GM19240 (cell line): ENCODE results near the gene PHGDH.

Source experiments
- DNase-seq: peaks from one replicate; pipeline ENCODE4 v3.0.0; 2011; ENCODE audit warnings: low spot score; ENCODE audit not compliant: insufficient read length

The PHGDH gene

DNA sequence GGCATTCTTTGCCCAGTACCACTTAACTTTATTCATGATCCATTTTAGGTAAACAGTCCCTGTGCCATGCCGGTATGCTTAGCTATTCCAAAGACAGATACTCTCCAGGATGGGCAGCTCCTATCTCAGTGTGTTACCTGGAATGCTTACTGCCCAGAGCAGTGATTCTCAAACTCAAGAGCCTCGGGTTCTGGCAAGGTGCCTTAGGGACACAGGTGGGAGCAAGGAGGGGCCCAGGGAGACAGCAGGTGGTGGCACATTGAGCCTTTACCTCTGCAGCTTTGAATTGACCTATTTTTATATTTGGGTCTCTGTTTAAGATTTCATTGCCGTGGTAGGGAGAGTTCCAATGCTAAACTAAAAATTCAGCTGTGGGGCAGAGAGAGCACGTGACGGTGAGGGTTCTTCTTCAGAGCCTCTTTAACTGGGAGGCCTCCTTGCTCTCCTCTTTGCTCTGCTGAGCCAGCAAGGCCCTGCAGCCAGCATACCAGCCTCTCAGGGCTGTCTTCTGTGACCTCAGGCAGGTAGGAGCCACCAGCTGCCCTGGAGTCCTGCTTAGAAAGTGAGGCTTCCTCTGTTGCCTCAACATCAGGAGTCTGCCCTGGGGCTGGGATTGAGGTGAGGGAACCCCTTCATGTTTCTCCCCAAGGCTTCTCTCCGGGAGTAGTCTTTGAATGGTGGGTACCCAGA, 20.2 kb downstream of the PHGDH start:
- no peak for DNase-seq

DNA sequence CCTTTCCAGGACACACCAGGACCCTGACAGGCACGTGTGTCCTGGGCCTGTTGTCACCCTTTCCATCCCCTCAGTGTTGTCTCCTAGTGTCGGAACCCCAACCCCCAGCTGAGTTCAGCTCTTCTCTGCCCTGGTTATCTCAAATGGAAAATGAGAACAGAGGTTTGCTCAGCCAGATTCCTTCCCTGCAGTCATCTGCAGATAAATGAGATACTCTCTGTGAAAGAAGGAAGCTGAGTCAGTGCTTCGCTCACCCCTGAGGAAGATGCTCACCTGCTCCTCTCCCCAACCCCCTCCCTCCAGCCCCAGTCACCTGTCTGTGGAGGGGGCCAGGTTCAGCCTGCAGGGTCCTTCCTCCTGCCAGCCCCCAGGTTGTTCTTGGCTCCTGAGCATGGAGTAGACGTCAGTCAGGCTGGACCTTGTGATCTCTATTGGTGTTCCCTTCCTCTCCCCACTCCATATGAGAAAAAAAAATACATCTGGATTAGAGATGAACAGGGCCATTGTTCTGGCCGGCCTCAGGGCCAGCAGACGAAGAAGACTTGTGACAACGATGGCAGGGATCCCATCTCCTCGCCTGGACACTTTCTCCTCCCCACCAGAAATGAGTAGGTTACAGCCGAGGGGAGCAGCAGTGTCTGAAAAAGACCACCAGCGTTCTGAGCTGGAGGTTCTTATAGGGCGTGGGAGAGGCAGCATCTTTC, 20.9 kb downstream of the PHGDH start:
- DNase-seq: no peak

DNA sequence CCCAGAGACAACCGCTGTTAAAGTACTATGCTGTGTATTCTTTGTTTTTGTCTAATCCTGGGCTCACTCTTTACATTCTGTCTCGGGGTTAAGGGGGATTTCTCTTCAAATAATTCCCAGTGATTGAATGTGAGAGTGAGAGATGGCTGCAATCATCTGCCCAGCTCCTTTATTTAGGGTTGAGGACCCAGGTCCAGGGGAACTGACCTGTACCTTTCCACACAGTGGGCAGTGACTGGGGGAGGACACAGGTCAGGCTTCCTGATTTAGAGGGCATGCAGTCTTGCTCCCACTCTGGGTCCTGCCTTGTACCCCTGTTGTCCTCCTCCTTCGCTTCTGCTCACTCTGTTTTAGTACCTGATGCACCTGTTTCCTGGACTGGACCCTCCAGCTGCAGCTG, 22.0 kb downstream of the PHGDH start:
- DNase-seq: no peak

DNA sequence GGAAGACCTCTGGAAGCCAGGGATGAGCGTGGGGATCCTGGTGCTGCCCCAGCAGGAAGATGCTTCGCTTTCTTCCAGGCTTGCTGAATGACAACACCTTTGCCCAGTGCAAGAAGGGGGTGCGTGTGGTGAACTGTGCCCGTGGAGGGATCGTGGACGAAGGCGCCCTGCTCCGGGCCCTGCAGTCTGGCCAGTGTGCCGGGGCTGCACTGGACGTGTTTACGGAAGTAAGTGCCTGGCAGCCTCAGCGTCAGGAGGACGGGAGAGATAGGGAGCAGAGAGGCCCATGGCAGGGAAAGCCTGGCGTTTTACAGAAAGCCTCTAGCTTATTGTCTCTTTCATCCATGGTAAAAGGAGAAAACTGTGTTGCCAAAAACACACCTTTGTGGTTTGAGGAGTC, 23.5 kb downstream of the PHGDH start:
- no peak for DNase-seq

DNA sequence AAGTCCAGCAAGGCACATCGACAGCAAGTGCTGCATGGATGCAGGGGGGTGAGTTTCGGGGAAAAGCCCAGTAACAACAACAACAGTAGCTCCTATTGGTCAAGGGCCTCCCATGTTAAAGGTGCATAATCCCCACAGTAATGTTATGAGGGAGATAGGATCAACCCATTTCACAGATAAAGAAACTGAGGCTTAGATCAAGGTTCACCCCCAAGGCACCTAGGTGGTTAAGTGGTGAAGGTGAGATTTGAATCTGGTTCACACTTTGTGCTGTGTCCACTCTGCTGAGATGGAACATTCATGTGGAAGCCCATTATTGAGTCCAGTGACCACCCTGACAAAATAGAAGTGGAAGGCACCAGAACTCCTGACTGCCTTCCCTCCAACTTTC, 24.9 kb downstream of the PHGDH start:
- DNase-seq: no peak

DNA sequence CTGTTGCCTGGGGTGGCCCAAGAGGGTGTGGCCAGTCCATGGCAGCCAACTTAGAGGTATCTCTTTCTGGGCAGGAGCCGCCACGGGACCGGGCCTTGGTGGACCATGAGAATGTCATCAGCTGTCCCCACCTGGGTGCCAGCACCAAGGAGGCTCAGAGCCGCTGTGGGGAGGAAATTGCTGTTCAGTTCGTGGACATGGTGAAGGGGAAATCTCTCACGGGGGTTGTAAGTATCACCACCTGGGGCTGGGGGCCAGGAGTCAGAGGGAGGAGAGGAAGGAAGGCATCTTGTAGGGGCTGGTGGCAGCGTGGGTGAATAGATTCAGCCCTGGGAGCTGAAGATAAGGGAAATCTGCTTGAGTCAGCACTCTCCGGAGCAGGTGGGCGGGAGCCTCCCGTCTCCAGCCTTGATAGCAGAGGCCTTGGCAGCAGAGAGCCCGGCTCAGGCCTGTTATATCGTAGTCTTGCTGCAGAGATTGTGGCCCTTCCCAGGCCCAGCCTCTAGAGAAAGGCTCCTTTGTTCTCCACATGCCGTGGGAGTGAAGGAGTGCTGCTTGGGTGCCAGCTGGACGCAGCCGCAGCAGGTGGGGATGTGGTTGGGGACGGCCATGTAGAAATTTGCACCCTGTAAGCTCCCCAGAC, 25.4 kb downstream of the PHGDH start:
- no peak for DNase-seq

DNA sequence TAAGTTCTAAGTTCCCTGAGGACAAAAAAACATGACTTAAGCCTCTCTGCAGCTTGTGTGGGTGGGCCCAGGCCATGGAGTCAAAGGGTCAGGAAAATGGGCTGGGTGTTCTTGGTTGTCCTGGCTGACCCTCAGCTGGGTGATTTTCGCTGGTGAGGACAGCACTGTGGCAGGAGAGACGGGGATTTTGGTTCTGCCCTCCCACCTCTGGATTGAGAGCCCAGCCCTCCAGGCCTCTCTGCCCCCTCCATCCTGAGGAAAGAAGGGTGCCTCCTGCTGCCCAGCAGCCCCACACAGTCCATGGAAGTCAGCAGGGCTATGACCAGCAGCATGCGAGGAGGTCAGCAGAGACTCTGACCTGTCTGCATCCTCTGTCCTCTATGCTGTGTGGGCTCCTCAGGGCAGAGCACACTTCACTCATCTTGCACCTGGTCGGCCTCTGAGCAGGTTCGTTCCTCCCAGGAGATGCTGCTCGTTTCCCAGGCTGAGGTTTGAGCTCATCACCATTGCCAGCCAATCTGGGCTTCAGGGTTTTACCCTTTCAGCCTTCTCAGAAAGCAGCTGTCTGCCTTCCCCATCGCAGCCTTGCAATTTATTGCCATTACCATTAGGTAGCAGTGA, 26.5 kb downstream of the PHGDH start:
- DNase-seq: no peak

DNA sequence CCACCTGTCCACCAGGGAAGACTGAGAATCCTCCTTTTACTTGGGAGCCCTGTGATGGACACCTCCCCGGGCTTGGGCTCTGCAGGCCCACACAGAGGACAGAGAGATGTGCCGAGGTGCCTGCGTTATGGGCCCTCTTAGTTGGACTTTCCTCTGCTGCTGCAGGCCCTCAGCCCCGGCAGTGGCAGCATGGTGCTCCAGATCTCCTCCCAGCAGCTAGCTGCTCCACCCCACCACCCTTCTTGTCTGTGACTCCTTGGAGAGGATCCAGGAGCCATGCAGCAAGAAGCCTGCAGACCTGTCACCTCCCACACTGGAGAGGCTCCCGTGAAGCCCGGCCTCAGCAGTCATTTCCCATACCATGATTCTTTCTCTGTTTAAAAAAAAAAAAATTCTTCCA, 27.4 kb downstream of the PHGDH start:
- no peak for DNase-seq

DNA sequence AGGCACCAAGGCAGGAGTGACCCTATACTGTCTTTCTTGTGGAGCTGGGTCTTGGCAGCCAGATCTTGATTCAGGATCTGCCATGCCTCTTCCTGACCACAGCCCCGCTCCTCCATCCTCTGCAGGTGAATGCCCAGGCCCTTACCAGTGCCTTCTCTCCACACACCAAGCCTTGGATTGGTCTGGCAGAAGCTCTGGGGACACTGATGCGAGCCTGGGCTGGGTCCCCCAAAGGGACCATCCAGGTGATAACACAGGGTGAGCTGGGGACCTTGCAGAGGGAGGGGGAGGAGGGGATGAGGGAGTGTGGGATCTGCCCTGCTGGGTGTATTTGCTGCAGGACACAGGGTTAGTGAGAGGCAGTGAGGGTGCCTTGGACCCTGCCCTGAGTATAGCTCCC, 28.5 kb downstream of the PHGDH start:
- DNase-seq: no peak

DNA sequence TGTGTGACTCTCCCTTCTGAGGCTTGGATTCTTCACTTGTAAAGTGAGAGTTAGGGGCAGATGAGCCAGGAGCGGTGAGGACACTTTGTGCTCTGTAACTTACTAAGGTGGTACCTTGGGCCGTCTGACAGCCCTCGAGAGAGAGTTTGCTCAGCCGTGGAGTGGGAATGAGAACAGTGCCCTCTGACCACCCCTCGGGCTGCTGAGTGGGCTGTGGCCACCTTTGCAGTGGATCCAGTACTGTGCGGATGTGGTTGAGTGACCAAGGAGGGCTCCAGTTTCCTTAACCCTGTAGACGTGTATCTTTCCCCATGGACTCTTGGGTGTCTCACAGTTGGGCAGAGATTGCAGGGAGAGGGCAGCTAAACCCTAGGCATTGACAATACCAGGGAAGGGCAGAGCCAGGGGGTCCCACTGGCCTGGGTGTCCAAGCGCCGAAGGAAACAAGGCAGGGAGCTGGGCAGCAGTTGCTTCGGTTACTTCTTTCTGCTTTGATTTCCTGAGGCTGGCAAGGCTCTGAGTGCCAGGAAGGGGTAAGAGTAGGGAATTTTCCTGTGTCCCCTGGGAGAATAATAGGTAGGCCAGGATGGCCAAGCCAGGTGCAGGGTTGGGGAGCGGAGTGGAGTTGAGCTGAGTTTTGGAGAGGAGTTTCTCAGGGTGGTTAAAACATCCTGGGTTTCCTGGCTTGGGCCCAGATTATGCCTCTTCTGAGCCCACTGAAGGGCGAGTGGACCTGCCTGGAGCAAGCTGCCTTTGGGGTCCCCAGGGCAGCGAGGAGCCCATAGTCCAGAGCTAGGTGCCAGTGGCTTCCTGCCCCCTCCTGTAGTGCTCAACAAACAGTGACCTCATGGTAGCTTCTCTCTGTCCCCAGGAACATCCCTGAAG, 29.4 kb downstream of the PHGDH start:
- DNase-seq: no peak

DNA sequence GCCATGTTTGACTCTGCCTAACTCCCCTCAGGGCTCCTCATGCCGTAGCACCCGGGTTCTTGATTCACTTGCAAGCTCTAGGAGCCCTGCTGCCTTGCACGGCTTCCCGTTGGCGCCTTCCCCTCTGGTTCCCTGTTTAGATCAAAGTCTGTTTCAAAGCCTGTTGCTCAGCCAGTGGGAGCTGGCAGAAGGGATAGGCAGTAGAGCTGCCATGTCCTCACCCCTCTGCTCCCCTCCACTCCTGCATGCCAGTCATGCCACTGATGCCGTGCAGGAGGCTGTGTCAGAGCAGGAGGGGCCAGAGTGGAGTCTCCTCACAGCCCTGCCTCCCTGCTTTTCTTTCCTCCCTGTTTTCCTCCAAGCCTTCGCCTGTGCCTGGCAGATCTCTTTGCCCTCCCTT, 30.5 kb downstream of the PHGDH start:
- no peak for DNase-seq

DNA sequence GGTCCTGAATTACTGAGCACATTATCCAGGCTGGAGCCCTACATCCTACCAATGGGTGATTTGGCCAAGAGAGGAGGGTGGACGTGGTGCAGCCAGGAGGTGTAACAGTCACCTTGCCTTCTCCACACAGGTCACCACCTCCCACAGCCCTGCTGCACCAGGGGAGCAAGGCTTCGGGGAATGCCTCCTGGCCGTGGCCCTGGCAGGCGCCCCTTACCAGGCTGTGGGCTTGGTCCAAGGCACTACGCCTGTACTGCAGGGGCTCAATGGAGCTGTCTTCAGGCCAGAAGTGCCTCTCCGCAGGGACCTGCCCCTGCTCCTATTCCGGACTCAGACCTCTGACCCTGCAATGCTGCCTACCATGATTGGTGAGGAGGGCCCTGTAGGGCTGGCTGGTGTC, 30.9 kb downstream of the PHGDH start:
- no peak for DNase-seq

DNA sequence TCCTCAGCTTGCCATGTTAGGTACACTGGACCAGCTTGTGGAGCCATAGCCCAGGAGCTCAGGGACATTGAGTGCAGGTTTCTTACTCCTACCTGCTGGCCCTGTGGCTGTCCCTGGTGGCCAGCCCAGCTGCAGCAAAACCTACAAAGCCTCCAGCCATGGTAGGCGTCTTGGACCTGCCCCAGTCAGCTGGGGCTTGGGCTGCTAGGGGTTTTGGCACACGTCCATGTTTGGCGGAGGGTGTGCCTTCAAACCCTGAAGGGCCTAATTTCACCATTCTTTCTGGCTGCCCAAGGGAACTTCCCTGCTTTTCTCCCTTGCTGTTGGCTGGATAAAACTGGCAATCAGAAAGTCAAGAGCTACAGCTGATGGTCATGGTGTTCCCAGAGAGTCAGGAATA, 31.6 kb downstream of the PHGDH start:
- DNase-seq: no peak

DNA sequence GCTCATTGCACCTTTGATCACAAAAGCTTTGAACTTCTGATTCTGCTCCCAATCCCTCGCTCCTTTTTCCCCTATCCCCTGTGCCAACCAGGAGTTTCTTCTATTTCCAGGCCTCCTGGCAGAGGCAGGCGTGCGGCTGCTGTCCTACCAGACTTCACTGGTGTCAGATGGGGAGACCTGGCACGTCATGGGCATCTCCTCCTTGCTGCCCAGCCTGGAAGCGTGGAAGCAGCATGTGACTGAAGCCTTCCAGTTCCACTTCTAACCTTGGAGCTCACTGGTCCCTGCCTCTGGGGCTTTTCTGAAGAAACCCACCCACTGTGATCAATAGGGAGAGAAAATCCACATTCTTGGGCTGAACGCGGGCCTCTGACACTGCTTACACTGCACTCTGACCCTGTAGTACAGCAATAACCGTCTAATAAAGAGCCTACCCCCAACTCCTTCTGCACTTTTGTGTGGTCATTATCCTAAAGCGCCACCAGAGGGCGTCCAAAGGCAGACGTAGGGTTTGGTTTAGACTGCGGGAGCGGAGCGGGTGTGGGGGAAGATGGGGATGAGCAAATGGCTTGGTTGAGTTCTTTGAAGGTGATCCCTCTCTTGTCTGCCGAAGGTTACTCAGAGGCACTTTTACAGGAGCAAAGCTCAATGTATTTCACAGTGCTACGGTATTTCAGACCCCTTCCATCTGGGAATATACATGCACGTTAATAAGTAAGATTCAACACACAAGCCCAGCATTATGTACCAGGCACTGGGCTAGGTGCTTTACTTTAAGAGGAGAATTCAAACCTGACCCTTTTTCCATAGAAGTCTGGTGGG, 32.3 kb downstream of the PHGDH start:
- peak; percentile 53 for DNase-seq

DNA sequence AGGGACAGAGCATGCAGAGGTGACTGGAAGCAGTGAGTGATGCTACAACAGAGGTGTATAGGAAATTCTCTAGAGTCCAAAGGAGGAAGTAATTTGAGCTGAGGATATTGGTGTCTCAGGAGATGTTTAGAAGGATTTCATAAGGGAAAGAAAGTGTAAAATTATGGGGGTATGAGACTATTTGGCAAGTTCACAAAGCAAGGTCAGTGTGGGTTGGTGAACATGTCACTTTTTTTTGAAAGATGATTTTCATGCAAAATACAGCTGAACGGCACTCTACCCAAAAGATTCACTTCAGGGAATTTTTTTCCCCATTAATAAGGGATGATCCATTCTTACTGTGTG, 32.8 kb downstream of the PHGDH start:
- DNase-seq: no peak

DNA sequence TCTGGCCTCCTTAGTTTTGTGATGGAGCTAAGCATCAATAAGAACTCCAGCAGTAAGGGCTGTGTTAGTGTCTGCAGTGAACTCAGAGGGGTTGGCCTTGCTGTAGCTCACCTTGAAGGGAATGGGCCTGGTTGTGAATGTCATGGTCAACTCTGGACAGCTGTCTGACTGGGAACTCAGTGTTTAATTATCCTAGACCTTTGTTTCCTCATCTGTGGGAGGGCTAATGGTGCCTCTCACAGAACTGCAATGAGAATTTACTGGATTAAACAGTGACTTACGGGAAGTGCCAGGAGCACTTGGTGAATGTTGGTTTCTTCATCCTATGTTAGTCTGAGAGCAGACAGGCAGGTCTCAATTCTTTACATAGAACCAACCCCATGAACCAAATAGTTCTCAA, 33.3 kb downstream of the PHGDH start:
- DNase-seq: no peak

DNA sequence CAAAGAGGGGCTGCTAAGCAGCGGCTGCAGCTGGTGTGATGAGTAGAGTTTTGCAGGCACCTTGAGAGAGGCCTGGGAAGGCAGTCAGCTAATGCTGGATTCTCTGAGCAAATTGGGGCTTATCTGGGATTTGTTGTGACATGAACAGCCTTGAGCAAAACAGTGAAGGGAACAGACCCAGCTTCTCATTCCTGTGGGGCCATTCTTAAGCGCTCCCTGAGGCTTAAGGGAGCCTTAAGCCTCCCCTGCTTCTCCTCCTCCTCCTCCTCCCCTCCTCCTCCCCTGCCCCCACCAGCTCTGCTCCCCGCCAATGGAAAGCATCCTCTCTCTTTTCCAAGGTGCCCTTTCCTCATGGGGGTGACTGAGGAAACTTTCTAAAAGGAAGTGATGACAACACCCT, 35.7 kb downstream of the PHGDH start:
- DNase-seq: no peak

DNA sequence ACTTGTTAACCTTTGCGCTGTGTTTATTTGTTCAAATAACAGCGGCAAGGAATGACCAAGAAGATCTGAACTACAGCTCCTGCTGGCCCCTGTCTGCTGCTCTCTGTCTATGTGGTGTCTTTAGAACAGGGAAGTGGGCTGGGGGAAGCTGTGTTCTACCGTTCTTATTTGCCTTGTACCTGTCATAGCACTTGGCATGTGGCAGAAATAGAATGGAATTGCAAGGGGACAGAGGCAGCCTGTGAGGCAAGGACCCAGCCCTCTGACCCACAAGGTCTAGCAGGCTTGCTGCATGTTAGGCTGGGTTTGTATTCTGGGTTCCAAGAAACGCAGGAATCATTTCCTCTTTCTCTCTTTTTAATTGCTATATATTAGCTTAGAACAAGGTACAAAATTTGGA, 36.3 kb downstream of the PHGDH start:
- no peak for DNase-seq

DNA sequence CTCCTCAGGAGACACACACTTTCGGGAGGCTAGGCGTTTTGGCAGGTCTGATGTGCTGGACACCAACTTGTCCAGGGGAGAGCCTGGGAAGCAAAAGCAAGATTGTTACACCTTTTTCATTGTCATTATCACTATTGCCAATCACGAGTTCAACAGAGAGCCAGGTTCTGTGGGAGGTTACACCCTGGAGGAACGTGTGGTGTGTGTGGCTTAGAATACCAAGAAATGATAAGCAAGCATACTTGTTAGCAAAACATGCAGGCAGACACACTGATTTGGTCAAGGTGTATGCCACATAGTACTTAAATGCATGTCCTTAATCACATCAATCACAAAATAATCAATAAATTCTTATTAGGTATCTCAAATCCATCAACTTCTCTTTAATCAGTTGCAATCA, 40.9 kb downstream of the PHGDH start:
- no peak for DNase-seq

DNA sequence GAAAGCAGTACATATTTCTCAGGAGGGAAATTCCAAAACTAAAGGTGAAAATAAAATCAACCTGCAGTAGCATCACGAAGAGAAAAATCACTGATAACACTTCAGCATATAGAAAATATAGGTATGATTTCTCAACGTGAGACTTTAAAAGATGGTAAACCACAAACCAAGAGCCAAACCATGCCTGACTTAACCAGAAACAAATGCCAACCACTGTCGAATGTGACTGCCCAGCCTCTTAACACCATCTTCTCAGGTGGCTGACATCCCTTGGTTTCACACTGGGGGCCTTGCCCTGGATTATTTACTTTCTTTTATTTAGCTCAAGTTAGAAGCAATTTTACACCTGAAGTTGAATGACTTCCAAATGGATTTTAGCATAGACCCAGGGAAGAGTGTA, 46.9 kb downstream of the PHGDH start:
- DNase-seq: no peak

DNA sequence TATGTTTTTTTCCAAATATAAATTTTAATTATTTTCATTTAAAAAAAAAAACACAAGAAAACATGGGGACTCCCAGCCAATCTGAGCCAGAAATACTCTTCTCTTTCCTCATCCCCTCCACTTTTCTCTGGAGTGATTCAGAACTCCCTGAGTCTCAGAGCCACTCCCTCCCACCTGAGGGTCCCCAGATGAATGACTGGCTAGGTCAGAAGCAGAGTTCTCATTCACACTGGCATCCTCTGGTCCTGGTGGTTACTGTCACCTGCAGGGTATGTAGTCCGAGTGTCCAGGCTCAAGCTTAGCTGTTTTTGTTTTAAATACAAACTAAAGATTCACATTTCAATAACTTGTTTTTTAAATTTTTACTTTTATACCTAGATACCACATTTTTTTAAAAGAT, 50.7 kb downstream of the PHGDH start:
- DNase-seq: no peak
